Fibroblast of skin of left biceps (primary cell): ENCODE results near the gene TSHR.
"Not testable (repeated sequence)": the region's sequence is repeated elsewhere in the genome, so short reads cannot be mapped to it uniquely, and the experiment has no call there.

Experiments
- DNase-seq, 2 experiments: peaks; one replicate each; pipeline ENCODE4 v3.0.0-alpha.2; 2013; ENCODE audit warnings: low read depth in 2 of 2

Gene TSHR

GRCh38 chr14:81068176-81068782 lies 112.9 kb downstream of the TSHR start:
- DNase-seq = no peak

- DNase-seq = no peak
Observed at GRCh38 chr14:81070511-81070910, 115.1 kb downstream of the TSHR start.

- DNase-seq = no peak
Observed at GRCh38 chr14:81085596-81085995, 130.2 kb downstream of the TSHR start.

GRCh38 chr14:81087230-81087629 lies 131.8 kb downstream of the TSHR start:
- DNase-seq = no peak

- DNase-seq = no peak
Observed at GRCh38 chr14:81091139-81091538, 135.7 kb downstream of the TSHR start.

- DNase-seq = no peak
Observed at GRCh38 chr14:81091660-81092059, 136.2 kb downstream of the TSHR start.

GRCh38 chr14:81093651-81094050 lies 138.2 kb downstream of the TSHR start:
- no peak for DNase-seq

GRCh38 chr14:81095539-81095938 lies 140.1 kb downstream of the TSHR start:
- DNase-seq = no peak

- DNase-seq = no peak
Observed at GRCh38 chr14:81096656-81097055, 141.2 kb downstream of the TSHR start.

- no peak for DNase-seq
Observed at GRCh38 chr14:81102217-81102616, 146.8 kb downstream of the TSHR start.

GRCh38 chr14:81103443-81103842 lies 148.0 kb downstream of the TSHR start:
- no peak for DNase-seq

GRCh38 chr14:81105378-81105777 lies 150.0 kb downstream of the TSHR start:
- DNase-seq = no peak

- no peak for DNase-seq
Observed at GRCh38 chr14:81105961-81106360, 150.5 kb downstream of the TSHR start.

- DNase-seq = no peak
Observed at GRCh38 chr14:81110186-81110585, 154.8 kb downstream of the TSHR start.

GRCh38 chr14:81113176-81113575 lies 157.8 kb downstream of the TSHR start:
- no peak for DNase-seq

GRCh38 chr14:81113945-81114820 lies 158.8 kb downstream of the TSHR start:
- DNase-seq = not testable (repeated sequence)

- no peak for DNase-seq
Observed at GRCh38 chr14:81120501-81120900, 165.1 kb downstream of the TSHR start.

GRCh38 chr14:81122326-81122725 lies 166.9 kb downstream of the TSHR start:
- no peak for DNase-seq

- no peak for DNase-seq
Observed at GRCh38 chr14:81123811-81124210, 168.4 kb downstream of the TSHR start.

GRCh38 chr14:81125536-81125935 lies 170.1 kb downstream of the TSHR start:
- DNase-seq = no peak

GRCh38 chr14:81127785-81128184 lies 172.4 kb downstream of the TSHR start:
- no peak for DNase-seq

GRCh38 chr14:81129242-81129641 lies 173.8 kb downstream of the TSHR start:
- no peak for DNase-seq

GRCh38 chr14:81132468-81132867 lies 177.0 kb downstream of the TSHR start:
- no peak for DNase-seq
